NT2/D1 (cell line): Measurements from ENCODE around the gene FAM118A.

Experiments used
- SUZ12 ChIP-seq: IDR thresholded peaks from 2 replicates; pipeline ENCODE4 v1.6.1; 2011; ENCODE audit not compliant: insufficient read length, insufficient read depth; ENCODE audit errors: extremely low read depth
- YY1 ChIP-seq: IDR thresholded peaks from 2 replicates; pipeline ENCODE4 v1.6.1; 2011; ENCODE audit not compliant: insufficient read length, insufficient read depth
- ZNF274 ChIP-seq: IDR thresholded peaks from 2 replicates; pipeline ENCODE4 v1.6.1; 2011; ENCODE audit warnings: mild to moderate bottlenecking, low read depth, low read length

- no peak for TF ChIP-seq YY1
- TF ChIP-seq ZNF274: no peak
- no peak for TF ChIP-seq SUZ12
These were observed 14.6 kb downstream of the FAM118A start for GRCh38 chr22:45324311-45324711.
